Lung (tissue), 12 donors: ENCODE data around the gene PCDHGA3. TPM values are rescaled to one million over a fixed set of nuclear protein-coding genes. Genes with fewer than 3 reads are reported as not detected.
"Not testable (repeated sequence)": the region's sequence is repeated elsewhere in the genome, so short reads cannot be mapped to it uniquely, and the experiment has no call there.

Experiments used
- ATAC-seq: fragments of 200-7000 bp; cut with Tn5 transposase; one replicate; pipeline ENCODE4 v1.9.1; 2020; ENCODE audit warnings: moderate number of reproducible peaks; ENCODE audit not compliant: insufficient read depth, low FRiP score
- DNase-seq, 3 donors: peaks; one replicate each; pipeline ENCODE4 v3.0.0-alpha.2; 2013 to 2017
- H3K27ac ChIP-seq, 2 donors: one replicate each; pipeline ENCODE4 v1.5.1; 2013; ENCODE audit warnings: mild to moderate bottlenecking in 2 of 2, moderate library complexity in 2 of 2, control low read depth in 1 of 2, inconsistent platforms in 1 of 2, low read depth in 1 of 2, low read length in 1 of 2
- H3K27me3 ChIP-seq, 3 donors: one replicate each; pipeline ENCODE4 v1.5.1; 2013; ENCODE audit warnings: low read length in 2 of 3; ENCODE audit not compliant: control insufficient read depth in 3 of 3, insufficient read depth in 3 of 3
- H3K36me3 ChIP-seq, 4 donors: one replicate each; pipeline ENCODE4 v1.5.1; 2013; ENCODE audit warnings: low read length in 4 of 4, mild to moderate bottlenecking in 1 of 4, moderate library complexity in 1 of 4; ENCODE audit not compliant: control insufficient read depth in 4 of 4, insufficient read depth in 4 of 4
- H3K4me1 ChIP-seq, 5 donors: one replicate each; pipeline ENCODE4 v1.5.1; 2013; ENCODE audit warnings: low read length in 5 of 5, mild to moderate bottlenecking in 2 of 5, moderate library complexity in 1 of 5; ENCODE audit not compliant: control insufficient read depth in 5 of 5, insufficient read depth in 5 of 5
- H3K4me3 ChIP-seq: one replicate; pipeline ENCODE4 v1.5.1; 2013; ENCODE audit warnings: mild to moderate bottlenecking, control low read depth, moderate library complexity
- H3K9ac ChIP-seq, 2 donors: one replicate each; pipeline ENCODE4 v1.5.1; 2013; ENCODE audit warnings: low read length in 2 of 2, control low read depth in 1 of 2; ENCODE audit not compliant: insufficient read depth in 1 of 2
- H3K9me3 ChIP-seq, 4 donors: one replicate each; pipeline ENCODE4 v1.5.1; 2013; ENCODE audit warnings: low read length in 3 of 4, mild to moderate bottlenecking in 1 of 4, moderate library complexity in 1 of 4; ENCODE audit not compliant: control insufficient read depth in 4 of 4, insufficient read depth in 3 of 4
- CTCF ChIP-seq: IDR thresholded peaks from 2 replicates; pipeline ENCODE4 v1.5.1; 2012; ENCODE audit warnings: mild to moderate bottlenecking; ENCODE audit errors: control extremely low read depth, extremely low read depth
- WGBS, 2 donors: extraction: QIAGEN DNeasy Blood & Tissue Kit; methylation state at CpG; one replicate each; pipeline ENCODE4 v1.1.7; 2013; 5-methylcytosine and 5-hydroxymethylcytosine counted together
- polyA plus RNA-seq, 2 donors: library from polyadenylated mRNA; stranded (reverse); fragments of 200-250 nt; gene quantifications; one replicate each; pipeline ENCODE4 v1.2.1, GENCODE V29; 2013
- total RNA-seq, 2 donors: library from RNA; depleted of rRNA in 1 of 2; stranded (reverse); fragments of >200 nt in 1 of 2; gene quantifications; one replicate each; pipeline ENCODE4 v1.2.1, GENCODE V29; 2014 to 2021
- donor health status: control.
- donor health status: control.
- donor health status: Bipolar disorder and iron deficiency.
- donor health status: healthy.
- donor health status: DM: yes; HTN: yes; CAD: no.

PCDHGA3 gene
- total and polyA plus RNA-seq, 4 donors = 0.26 to 5.1 (median 1.3) TPM

- Histone ChIP-seq H3K4me3 (no peak overlapping the region), H3K9me3 (peaks cover 4 to 52% (median 28%) of the 10 kb centered on the region in 4 donors), H3K9ac (no peak overlapping the region), H3K36me3 (peaks cover 0 to 13% (median 0%) of the 10 kb centered on the region in 4 donors), H3K4me1 (no peaks in the 10 kb centered on the region), H3K27me3 (no peaks in the 10 kb centered on the region), H3K27ac (no peak overlapping the region)
- 100% methylated on average over 1 of the region's 1 CpG for WGBS, 2 donors
- TF ChIP-seq CTCF = no peak
- no peak for DNase-seq
- ATAC-seq = no peak
Observed at GRCh38 chr5:141306630-141307029, 37.0 kb upstream of the PCDHGA3 start.

- ATAC-seq (no peak), DNase-seq (no peak)
- Histone ChIP-seq H3K9ac (no peak overlapping the region), H3K27ac (no peak overlapping the region), H3K36me3 (peaks cover 0 to 29% (median 13%) of the 10 kb centered on the region in 4 donors), H3K4me1 (no peaks in the 10 kb centered on the region), H3K4me3 (no peak overlapping the region), H3K9me3 (peaks cover 23 to 51% (median 32%) of the 10 kb centered on the region in 4 donors), H3K27me3 (no peaks in the 10 kb centered on the region)
- TF ChIP-seq CTCF = no peak
Observed at GRCh38 chr5:141313711-141314110, 29.9 kb upstream of the PCDHGA3 start.

- 94% methylated on average over 4 of the region's 4 CpGs for WGBS, 2 donors
- ATAC-seq, H3K4me1 ChIP-seq, H3K27ac ChIP-seq, DNase-seq, H3K27me3 ChIP-seq, H3K9ac ChIP-seq, H3K4me3 ChIP-seq: not testable (repeated sequence)
- Histone ChIP-seq H3K9me3 (peaks cover 29 to 48% (median 35%) of the 10 kb centered on the region in 4 donors), H3K36me3 (peaks cover 0 to 39% (median 22%) of the 10 kb centered on the region in 4 donors)
Observed at GRCh38 chr5:141316963-141317362, 26.7 kb upstream of the PCDHGA3 start.

GRCh38 chr5:141319202-141319601 lies 24.4 kb upstream of the PCDHGA3 start:
- no peak for TF ChIP-seq CTCF
- ATAC-seq = no peak
- Histone ChIP-seq H3K27me3 (no peaks in the 10 kb centered on the region), H3K9ac (no peak overlapping the region), H3K4me1 (peaks cover 0 to 9% (median 0%) of the 10 kb centered on the region in 5 donors), H3K4me3 (no peak overlapping the region), H3K36me3 (peaks cover 0 to 37% (median 21%) of the 10 kb centered on the region in 4 donors), H3K27ac (peak overlapping the region in 1 of 2 donors; percentile 96), H3K9me3 (peaks cover 24 to 39% (median 32%) of the 10 kb centered on the region in 4 donors)
- WGBS, 2 donors = 97 to 98% methylated on average over 6 of the region's 6 CpGs
- DNase-seq = no peak
